Endometrium (tissue), 2 donors: ENCODE data around the gene BRI3BP.
"Not testable (repeated sequence)": the region's sequence is repeated elsewhere in the genome, so short reads cannot be mapped to it uniquely, and the experiment has no call there.

Experiments
- FAIRE-seq: peaks from 2 replicates; lab custom pipeline; 2012; peaks lifted over from hg19 to GRCh38; lab: Jason Lieb, UNC
- donor health status: control.
- donor health status: control.

The BRI3BP gene

DNA sequence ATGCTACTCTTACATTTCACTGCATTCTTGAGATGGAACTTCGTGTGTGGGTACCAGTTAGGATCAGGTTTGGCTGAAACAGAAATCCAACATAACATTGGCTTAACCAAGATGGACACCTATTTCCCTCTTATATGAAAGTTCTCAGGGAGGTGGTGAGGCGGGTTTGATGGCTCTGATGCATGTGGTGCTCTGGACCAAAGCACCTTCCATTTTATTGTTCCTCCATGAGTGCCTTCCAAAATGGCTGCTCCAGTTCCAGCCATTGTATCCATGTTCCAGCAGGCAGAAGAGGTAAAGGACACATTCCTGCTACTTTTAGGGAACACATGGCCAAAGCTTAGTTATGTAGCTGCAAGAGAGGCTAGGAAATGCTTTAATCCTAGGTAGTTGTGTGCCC, 29.6 kb downstream of the BRI3BP start:
- FAIRE-seq = no peak

DNA sequence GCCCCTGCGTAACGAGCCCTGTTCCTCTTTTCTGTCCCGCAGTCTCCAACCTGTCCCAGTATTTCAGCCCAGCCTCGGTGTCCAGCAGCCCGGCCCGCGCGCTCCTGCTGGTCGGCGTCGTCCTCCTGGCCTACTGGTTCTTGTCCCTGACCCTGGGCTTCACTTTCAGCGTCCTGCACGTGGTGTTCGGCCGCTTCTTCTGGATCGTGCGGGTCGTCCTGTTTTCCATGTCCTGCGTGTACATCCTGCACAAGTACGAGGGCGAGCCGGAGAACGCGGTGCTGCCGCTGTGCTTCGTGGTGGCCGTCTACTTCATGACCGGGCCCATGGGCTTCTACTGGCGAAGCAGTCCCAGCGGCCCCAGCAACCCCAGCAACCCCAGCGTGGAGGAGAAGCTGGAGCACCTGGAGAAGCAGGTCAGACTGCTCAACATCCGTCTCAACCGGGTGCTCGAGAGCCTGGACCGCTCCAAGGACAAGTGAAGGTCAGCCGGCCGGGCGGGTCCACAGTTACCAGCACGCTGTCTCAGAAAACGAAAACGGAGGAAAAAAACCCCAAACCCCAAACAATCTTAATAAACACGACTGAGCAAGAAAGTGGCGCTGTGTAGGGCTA, 31.6 kb downstream of the BRI3BP start:
- no peak for FAIRE-seq

DNA sequence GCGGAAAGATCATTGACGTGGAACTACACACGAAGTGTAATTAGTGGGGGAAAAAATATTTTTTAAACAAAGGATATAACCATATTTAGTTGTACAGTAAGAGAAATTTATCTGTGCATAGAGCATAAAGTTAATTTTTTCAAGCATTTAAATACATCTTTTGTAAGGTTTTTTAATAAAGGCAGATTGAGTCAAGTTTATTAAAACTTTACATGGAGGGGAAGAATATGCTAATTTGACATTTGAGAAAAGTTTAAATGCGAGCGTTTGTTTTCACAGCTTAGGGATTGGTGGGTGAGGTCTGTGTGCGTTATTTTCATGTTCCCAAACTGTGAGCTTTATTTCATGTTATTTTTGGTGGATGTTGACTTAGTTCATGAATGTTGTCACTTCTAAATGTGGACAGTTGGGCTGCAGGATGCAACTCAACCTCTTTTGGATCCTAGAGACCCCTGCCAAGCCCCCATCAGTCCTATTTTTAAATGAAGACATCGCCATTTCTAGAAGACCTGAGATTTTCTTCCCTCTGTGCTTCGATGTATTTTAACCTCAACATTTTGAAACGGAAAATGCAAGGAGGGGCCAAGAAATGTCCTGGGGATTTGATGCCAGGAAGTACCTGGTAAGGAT, 32.3 kb downstream of the BRI3BP start:
- FAIRE-seq = no peak

DNA sequence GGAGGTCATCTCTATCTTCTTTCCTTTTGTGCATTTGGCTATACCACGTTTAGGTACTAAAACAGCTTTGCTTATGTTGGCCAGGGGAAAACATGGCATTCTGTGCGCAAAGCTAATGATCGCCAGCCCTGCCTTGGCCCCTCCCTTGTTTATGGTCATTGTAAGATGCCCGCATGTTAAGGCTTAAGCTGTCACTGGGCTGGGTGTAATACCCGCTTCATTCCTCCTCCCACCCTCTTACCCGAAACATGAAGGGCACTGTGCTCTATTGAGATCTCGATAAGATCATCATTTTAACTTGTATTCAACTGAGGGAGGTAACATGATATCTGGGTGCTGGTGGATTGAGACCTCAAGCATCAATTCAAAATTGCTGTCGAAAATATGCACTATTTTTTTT, 34.7 kb downstream of the BRI3BP start:
- FAIRE-seq = no peak

DNA sequence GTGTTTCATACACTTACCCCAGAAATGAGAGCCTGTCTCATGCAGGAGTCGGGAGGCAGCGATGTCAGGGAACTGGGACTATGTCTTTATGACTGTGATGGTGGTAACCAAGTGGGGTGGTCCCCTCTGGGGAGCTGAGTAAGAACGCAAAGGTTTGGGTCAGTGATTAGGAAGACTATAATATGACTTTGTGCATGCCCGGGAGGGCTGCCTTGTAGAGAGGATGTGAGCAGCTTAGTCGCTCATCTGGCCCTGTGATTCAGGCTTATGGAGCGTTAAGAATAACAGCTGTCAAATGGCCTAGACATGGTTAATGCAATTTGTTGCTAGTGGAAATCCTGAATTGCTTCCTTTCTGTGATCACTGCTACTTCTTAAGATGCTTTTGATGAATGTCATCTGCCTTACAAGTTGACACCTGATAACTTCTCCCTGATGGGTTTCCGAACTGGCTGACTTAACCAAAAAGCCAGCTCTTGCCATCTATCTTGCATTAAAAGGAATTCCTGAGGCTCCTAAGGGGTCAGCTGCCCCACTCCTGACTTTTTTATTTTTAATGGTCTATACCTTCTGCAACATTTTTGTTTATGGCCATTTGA, 36.4 kb downstream of the BRI3BP start:
- FAIRE-seq = no peak

DNA sequence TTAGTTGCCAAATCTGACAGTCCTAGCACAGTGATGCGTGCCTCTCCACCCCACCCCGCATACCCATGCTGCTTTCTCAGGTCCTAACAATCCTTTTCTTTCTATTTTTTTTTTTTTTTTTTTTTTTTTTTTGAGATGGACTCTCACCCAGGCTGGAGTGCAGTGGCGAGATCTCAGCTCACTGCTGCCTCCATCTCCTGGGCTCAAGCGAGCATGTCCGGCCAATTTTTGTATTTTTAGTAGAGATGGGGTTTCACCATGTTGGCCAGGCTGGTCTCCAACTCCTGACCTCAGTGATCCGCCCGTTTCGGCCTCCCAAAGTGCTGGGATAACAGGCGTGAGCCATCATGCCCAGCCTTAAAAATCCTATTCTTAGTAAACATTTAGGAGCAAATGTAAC, 38.0 kb downstream of the BRI3BP start:
- FAIRE-seq = not testable (repeated sequence)

DNA sequence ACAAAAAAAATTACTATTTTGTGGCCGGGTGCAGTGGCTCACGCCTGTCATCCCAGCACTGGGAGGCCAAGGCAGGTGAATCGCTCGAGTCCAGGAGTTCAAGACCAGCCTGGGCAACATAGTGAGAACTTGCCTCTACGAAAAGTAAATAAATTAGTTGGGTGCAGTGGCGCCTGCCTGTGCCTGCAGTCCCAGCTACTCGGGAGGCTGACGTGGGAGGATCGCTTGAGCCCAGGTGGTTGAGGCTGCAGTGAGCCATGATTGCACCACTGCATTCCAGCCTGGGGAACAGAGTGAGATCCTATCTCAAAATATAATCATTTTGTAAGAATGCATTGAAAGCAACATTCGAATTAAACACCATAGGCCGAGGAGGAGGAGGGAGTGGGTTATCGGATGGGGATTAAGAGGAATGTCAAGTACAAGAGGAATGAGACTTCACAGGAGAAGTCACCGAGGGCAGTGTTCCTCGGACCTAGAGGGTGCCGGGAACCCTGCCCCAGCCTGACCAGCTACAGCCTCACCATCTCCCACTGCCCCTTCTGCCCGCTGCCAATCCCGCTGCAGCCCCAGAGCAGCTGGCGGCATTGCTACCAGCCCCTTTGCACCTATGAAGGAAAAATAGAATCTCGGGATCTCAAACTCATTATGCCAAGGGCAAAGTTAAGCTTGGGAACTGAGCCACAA, 39.2 kb downstream of the BRI3BP start:
- FAIRE-seq = no peak

DNA sequence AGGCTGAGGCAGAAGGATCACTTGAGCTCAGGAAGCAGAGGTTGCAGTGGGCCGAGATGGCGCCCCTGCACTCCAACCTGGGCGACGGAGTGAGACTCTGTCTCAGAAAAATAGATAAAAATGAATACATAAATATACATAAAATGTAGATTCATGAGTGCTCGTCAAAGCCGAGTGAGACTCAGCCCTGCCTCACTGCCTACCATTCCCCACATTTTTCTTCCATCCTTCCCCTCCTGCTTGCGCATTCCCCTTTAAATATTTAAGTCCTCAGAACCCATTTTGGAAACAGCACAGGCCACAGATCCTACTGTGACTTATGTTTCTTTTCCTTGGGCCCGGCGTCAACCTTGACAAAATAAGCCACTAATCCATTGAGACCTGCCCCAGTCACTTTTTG, 39.8 kb downstream of the BRI3BP start:
- FAIRE-seq = no peak

DNA sequence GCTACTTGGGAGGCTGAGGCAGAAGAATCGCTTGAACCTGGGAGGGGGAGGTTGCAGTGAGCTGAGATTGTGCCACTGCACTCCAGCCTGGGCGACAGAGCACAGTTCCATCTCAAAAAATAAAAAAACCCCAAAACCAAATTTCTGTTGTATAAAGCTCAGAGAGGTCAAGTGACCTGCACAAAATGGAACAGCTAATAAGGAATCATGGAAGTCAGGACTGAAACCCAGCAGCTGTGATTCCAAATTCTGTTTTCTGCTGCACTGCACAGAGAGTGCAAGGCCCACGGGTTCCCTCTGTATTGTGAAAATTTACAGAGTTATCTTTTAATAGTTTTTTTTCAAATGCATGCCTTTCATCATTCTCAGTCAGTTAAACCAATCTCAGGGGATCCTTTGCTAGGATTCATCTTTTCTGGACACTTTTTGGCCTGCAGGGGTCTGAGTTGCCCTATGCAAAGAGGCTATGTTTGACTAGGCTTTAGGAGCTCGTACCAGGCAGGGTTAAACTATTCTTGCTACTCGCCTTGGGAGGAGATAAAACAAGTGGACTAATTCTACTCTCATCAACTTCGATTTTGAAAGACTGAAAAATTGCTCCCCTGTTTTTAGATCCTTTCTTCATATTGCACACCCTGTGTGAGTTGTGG, 45.7 kb downstream of the BRI3BP start:
- no peak for FAIRE-seq

DNA sequence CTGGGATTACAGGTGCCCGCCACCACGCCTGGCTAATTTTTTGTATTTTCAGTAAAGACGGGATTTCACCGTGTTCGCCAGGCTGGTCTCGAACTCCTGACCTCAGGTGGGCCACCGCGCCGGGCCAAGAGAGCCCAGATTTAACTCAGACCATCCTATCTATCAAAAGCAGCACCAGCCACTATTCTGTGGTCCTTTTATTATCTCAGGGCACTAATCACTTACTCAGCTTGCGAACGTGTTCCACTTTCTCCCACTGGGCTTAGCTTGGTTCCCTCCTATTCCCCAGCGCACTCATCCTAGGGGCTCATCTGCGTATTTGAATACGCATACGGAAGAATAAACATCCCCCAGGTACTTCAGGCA, 55.6 kb downstream of the BRI3BP start:
- no peak for FAIRE-seq

DNA sequence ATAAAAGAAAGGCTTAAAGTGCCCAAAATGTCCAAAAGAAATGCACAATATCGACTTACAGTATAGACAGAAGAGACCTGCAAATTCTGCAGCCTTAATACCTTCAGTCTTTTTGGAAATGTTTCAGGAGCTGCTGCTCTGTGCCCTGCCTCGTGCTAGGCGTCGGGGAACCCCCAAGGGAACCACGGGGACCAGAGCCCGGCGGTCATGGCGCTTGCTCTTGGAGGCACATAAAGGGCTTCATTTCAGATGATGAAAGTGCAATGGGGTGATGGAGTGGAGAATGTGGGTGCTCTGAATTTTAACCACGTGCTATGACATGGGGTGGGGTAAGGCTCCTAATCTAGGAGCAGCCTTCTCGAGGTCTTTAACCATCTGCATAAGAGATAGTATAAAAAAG, 57.0 kb downstream of the BRI3BP start:
- FAIRE-seq = no peak

DNA sequence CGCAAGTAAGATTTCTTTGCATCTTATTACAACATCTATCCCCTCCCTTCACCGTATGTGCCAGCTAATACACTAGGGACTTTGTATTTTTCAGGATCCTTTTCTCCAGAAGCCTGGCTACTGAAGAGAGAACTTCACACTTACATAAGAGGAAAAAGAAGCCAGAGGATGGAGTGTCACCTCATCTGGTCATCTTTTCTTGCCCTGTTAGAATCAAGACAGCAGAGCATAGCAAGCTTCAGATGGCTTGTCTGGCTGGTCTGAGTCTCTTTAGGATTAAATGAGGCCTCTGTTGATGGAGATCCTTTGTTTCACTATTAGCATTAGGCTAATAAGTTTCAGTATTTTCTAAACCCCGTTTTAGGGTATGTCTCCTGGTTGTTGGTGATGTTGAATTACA, 57.4 kb downstream of the BRI3BP start:
- no peak for FAIRE-seq

DNA sequence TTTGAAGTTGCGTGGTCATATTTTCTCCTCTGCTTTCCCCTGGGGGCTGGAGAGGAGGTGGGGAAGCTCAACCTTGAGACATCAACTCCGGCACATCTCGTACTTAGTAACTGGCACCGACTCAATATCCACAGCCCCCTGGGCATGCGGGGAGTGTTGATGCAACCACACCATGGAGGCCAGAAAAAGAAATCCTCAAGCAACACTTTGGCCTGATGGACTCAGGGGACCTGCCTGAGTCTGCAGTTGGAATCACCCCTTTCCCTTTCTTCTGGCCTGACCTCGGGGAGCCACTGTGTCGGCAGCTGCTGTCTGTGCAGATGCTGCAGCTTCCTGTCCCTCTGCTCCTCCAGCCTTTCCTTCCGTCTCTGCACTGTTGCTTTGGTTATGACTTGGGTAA, 60.4 kb downstream of the BRI3BP start:
- no peak for FAIRE-seq

DNA sequence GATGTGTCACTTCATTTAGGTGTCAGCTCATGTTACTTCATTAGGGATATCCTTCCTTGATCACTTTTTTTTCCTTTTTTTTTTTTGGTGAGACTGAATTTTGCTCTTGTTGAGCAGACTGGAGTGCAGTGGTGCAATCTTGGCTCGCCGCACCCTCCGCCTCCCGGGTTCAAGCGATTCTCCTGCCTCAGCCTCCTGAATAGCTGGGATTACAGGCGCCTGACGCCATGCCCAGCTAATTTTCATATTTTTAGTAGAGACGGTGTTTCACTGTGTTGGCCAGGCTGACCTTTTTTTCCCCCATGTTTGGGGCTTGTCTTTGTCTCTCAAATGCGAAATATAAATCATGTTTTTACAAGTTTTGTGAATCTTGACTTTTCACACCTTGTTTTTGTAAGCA, 62.1 kb downstream of the BRI3BP start:
- no peak for FAIRE-seq

DNA sequence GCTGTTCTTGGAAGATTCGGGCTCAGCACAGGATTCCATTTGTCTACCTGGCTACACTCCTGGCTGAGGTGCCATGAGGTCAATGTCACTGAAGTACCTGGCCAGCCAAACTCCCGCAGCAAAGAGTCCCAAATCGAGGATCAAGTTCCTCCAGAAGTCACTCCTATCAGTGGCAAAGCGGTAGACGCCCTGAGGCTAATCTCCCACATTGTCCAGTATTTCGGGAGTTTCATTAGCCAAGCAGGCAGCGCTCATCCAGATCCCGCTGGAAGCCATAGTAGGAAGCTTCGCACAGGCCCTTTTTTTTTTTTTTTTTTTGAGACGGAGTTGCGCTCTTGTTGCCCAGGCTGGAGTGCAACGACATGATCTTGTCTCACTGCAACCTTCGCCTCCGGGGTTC, 62.9 kb downstream of the BRI3BP start:
- FAIRE-seq = no peak

DNA sequence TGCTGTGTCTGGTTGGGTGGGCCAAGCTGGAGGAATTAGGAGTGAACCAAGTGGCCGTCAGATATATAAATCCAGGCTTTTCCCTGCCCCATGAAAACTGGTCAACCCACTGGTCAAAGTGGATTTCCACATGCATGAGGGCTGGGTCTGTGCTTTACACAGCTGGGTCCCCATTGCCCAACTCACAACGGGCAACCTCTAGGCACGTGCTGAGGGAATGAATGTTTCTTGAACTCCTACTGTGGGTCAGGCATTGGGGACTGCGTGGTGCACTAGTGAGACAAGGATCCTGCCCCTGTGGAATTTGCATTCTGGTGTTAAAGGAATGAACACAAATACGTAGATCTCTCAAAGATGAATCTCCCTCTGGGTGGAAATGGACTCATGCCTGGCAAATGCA, 64.3 kb downstream of the BRI3BP start:
- FAIRE-seq = no peak

DNA sequence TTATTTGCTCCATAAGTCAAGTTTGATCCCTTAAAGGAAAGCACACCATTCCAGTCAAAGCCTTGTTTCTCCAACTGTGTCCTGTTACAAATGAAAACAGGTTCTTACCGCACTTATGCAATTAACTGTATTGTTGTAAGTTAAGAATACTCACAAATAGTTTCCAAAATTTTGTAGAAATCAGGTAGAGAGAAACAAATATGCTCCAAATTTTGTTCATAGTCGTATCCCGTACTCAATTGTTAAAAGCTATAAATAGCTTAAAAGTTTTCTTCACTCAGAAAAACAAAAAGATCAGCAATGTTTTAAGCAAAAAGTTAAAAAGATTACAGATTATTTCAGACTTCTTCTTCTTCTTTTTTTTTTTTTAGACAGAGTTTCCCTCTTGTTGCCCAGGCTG, 67.8 kb downstream of the BRI3BP start:
- no peak for FAIRE-seq

DNA sequence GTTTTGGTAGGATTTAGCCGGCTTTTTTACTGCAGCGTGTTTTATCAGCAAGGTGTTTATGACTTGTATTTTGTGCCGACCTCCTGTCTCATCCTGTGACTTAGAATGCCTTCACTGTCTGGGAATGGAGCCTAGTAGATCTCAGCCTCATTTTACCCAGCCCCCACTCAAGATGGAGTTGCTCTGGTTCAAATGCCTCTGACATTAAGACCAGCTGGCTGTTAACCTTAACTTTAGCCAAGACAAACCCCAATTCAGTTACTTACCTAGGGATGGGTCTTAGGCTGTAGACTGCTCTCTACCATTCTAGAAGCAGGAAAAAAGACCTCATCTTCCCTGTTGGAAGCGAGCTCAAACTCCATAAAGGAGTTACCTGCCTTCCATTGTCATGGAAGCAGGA, 70.1 kb downstream of the BRI3BP start:
- not testable (repeated sequence) for FAIRE-seq

DNA sequence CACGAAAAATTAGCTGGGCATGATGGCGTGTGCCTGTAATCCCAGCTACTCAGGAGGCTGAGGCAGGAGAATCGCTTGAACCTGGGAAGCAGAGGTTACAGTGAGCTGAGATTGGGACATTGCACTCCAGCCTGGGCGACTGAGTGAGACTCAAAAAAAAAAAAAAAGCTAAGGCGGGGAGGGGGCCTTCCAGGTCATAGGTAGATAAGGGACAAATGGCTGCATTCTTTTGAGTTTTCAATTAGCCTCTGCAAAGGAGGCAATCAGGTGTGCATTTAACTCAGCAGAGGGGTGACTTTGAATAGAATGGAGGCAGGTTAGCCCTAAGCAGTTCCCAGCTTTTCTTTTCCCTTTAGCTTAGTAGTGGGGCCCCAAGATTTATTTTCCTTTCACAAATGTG, 71.0 kb downstream of the BRI3BP start:
- no peak for FAIRE-seq

DNA sequence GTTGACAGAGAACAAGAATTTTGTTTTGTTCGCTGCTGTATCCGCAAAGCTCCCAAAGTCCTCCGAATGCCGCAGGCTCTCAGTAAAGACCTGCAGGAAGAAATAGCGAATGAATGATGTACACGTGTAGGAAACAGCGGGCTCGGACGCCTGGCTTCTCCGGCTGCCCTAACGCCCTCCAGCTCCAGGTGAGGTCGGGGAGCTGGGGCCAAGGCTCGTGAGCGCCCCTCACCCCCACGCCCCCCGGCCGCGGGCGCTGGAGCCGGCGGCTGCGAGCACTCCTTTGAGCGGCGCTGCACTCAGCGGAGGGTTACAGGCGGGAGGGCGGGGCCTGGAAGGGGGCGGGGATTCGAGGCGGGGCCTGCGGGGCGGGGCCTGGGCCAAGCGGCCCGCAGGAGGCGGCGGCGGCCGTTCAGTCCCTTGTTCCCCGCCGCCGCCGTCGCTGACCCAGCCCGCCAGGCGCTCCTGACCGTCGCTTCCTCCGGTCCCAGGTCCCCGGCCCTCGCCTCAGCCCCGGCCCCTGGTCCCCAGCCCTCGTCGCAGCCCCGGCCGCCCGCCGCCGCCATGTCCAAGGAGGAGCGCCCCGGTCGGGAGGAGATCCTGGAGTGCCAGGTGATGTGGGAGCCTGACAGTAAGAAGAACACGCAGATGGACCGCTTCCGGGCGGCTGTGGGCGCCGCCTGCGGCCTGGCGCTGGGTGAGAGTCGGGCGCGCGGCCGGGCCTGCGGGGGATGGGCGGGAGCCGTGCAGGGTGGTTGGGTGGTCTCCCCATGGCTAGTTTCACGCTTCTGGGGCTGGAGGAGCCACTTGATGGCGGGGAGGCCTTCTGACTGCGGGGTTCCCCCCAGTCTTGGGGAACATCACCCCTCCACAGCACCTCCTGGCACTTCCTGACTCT, 71.8 kb downstream of the BRI3BP start, which contains the start of gene AACS:
TSS of gene AACS (plus strand) at position 415 of the 898 bp plus-strand sequence. CDS start at position 565, 150 bp downstream.
- no peak for FAIRE-seq

DNA sequence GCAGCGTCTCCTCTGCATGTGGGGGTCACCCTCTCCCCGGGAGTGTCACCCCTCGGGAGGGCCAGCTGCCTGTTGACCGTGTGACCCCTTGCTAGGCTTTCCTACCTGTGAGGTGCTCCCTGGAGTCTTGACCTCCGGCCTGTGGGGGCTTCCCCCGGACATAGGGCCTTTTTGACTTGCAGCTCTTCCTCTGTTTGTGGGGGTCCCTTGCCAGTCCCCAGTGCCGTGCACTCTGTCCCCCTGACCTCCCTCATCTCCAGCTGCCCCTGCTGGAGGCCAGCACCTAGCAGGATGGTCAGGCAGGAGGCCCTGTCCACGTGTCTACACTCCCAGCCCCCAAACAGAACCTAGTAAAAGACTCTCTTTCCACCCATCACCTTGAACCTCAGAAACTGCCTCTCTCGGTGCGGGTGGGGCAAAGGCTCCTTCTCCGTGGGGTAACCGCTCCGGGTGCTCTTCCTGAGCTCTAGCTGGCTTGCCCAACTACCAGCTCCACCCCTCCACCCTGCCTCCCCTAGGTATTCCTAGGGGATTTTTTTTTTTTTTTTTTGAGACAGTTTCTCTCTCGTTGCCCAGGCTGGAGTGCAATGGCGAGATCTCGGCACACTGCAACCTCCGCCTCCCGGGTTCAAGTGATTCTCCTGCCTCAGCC, 72.6 kb downstream of the BRI3BP start:
- FAIRE-seq = no peak
